Liver (tissue), 9 donors: ENCODE measurements around the gene EIF3L. TPM values are rescaled to one million over a fixed set of nuclear protein-coding genes. Genes with fewer than 3 reads are reported as not detected.

ENCODE experiments used
- DNase-seq: peaks from one replicate; pipeline ENCODE4 v3.0.0-alpha.2; 2017; ENCODE audit warnings: low spot score
- H3K27ac ChIP-seq, 2 donors: one replicate each; pipeline ENCODE4 v1.7.0; 2013; ENCODE audit warnings: inconsistent platforms in 2 of 2, low read length in 2 of 2, control low read depth in 1 of 2, low read depth in 1 of 2, mild to moderate bottlenecking in 1 of 2
- H3K27me3 ChIP-seq, 4 donors: one replicate each; pipeline versions ENCODE4 v1.6.1 to v1.7.0; 2013; ENCODE audit warnings: low read length in 3 of 4, inconsistent platforms in 1 of 4, mild to moderate bottlenecking in 1 of 4, moderate library complexity in 1 of 4; ENCODE audit not compliant: control insufficient read depth in 4 of 4, insufficient read depth in 4 of 4
- H3K36me3 ChIP-seq, 4 donors: one replicate each; pipeline versions ENCODE4 v1.6.1 to v1.7.0; 2013; ENCODE audit warnings: low read length in 3 of 4, mild to moderate bottlenecking in 3 of 4, low read depth in 1 of 4, moderate library complexity in 1 of 4; ENCODE audit not compliant: control insufficient read depth in 4 of 4, insufficient read depth in 3 of 4
- H3K4me1 ChIP-seq, 4 donors: one replicate each; pipeline versions ENCODE4 v1.6.1 to v1.7.0; 2013; ENCODE audit warnings: low read length in 3 of 4, mild to moderate bottlenecking in 3 of 4, moderate library complexity in 1 of 4; ENCODE audit not compliant: control insufficient read depth in 4 of 4, insufficient read depth in 4 of 4
- H3K4me3 ChIP-seq, 3 donors: one replicate each; pipeline versions ENCODE4 v1.6.1 to v1.7.0; 2013; ENCODE audit warnings: low read length in 3 of 3, control low read depth in 1 of 3, low read depth in 1 of 3, mild to moderate bottlenecking in 1 of 3
- H3K9ac ChIP-seq, 2 donors: one replicate each; pipeline ENCODE4 v1.7.0; 2013; ENCODE audit warnings: low read length in 2 of 2, mild to moderate bottlenecking in 2 of 2, moderate library complexity in 2 of 2, control low read depth in 1 of 2, low read depth in 1 of 2
- H3K9me3 ChIP-seq, 4 donors: one replicate each; pipeline versions ENCODE4 v1.6.1 to v1.7.0; 2013; ENCODE audit warnings: low read length in 3 of 4; ENCODE audit not compliant: control insufficient read depth in 4 of 4
- EGR1 ChIP-seq, 2 donors: IDR thresholded peaks; 2 replicates each; pipeline ENCODE4 v1.6.1; 2016 to 2018; ENCODE audit warnings: antibody characterized with exemption in 2 of 2, low read depth in 2 of 2
- FOXA1 ChIP-seq: IDR thresholded peaks from 2 replicates; pipeline ENCODE4 v1.6.1; 2016; ENCODE audit warnings: antibody characterized with exemption
- FOXA2 ChIP-seq: IDR thresholded peaks from 2 replicates; pipeline ENCODE4 v1.6.1; 2016; ENCODE audit warnings: antibody characterized with exemption
- GABPA ChIP-seq, 2 donors: IDR thresholded peaks in 1 of 2; conservative IDR thresholded peaks in 1 of 2; 2 replicates each; pipeline ENCODE4 v1.6.1; 2016; ENCODE audit warnings: antibody characterized with exemption in 2 of 2, mild to moderate bottlenecking in 1 of 2, moderate library complexity in 1 of 2
- HNF4A ChIP-seq, 2 donors: conservative IDR thresholded peaks; 2 replicates each; pipeline ENCODE4 v1.6.1; 2016; ENCODE audit warnings: antibody characterized with exemption in 2 of 2, mild to moderate bottlenecking in 2 of 2
- HNF4G ChIP-seq: IDR thresholded peaks from 2 replicates; pipeline ENCODE4 v1.6.1; 2016; ENCODE audit warnings: antibody characterized with exemption
- JUND ChIP-seq, 2 donors: IDR thresholded peaks; 2 replicates each; pipeline ENCODE4 v1.6.1; 2016; ENCODE audit warnings: antibody characterized with exemption in 2 of 2
- NR2F2 ChIP-seq: IDR thresholded peaks from 2 replicates; pipeline ENCODE4 v1.6.1; 2016; ENCODE audit warnings: antibody characterized with exemption
- RAD21 ChIP-seq, 2 donors: IDR thresholded peaks; 2 replicates each; pipeline ENCODE4 v1.6.1; 2016; ENCODE audit warnings: antibody characterized with exemption in 2 of 2, mild to moderate bottlenecking in 2 of 2
- REST ChIP-seq: IDR thresholded peaks from 2 replicates; pipeline ENCODE4 v1.6.1; 2016; ENCODE audit warnings: antibody characterized with exemption, mild to moderate bottlenecking
- RXRA ChIP-seq, 2 donors: IDR thresholded peaks; 2 replicates each; pipeline ENCODE4 v1.6.1; 2017 to 2018; ENCODE audit warnings: antibody characterized with exemption in 2 of 2, mild to moderate bottlenecking in 1 of 2
- SP1 ChIP-seq: IDR thresholded peaks from 2 replicates; pipeline ENCODE4 v1.6.1; 2018; ENCODE audit warnings: antibody characterized with exemption, mild to moderate bottlenecking
- TAF1 ChIP-seq: conservative IDR thresholded peaks from 2 replicates; pipeline ENCODE4 v1.6.1; 2016; ENCODE audit warnings: antibody characterized with exemption, mild to moderate bottlenecking
- YY1 ChIP-seq: IDR thresholded peaks from 2 replicates; pipeline ENCODE4 v1.6.1; 2016; ENCODE audit warnings: antibody characterized with exemption, mild to moderate bottlenecking
- ZBTB33 ChIP-seq: IDR thresholded peaks from 2 replicates; pipeline ENCODE4 v1.6.1; 2016; ENCODE audit warnings: antibody characterized with exemption
- WGBS: extraction: QIAGEN DNeasy Blood & Tissue Kit; methylation state at CpG from one replicate; pipeline ENCODE4 v1.1.7; 2013; 5-methylcytosine and 5-hydroxymethylcytosine counted together
- polyA plus RNA-seq, 2 donors: library from polyadenylated mRNA; stranded (reverse) in 1 of 2; unstranded in 1 of 2; fragments of 200-250 nt in 1 of 2; fragments of >200 nt in 1 of 2; fragmentation: Nextera tagmentation in 1 of 2; extraction: Ambion mirVana in 1 of 2; gene quantifications; one replicate each; pipeline versions ENCODE4 v1.2.1 to v1.2.3, GENCODE V29; 2013 to 2015
- total RNA-seq, 2 donors: library from RNA; depleted of rRNA; stranded (reverse); fragments of >200 nt; gene quantifications; one replicate each; pipeline ENCODE4 v1.2.3, GENCODE V29; 2014
- TF ChIP-seq, protein P1 (sequence below): IDR thresholded peaks from 2 replicates; pipeline ENCODE4 v1.6.1; 2016; ENCODE audit warnings: antibody characterized with exemption
- TF ChIP-seq, protein P2 (sequence below): fragments of 150-350 bp; IDR thresholded peaks from 2 replicates; pipeline ENCODE4 v1.5.1; 2017; ENCODE audit warnings: improper control_type of control experiment, low read depth, low read length; ENCODE audit not compliant: missing input control
- TF ChIP-seq, protein P3 (sequence below): IDR thresholded peaks from 2 replicates; pipeline ENCODE4 v1.6.1; 2016; ENCODE audit warnings: antibody characterized with exemption
- donor health status: healthy.
- donor health status: healthy.
- donor health status: healthy.
- donor health status: healthy.
- donor health status: healthy.

Gene EIF3L
- total and polyA plus RNA-seq, 4 donors, result 103 to 217 (median 111) TPM

GRCh38 chr22:37887584-37888378 lies 38.6 kb downstream of the EIF3L start:
- H3K4me1 ChIP-seq, result peaks cover 0 to 8% (median 5%) of the 10 kb centered on the region in 4 donors
- TF ChIP-seq ZBTB33 (no peak), YY1 (no peak), REST (no peak), NR2F2 (peak; percentile 54), HNF4G (no peak), JUND (IDR thresholded peaks at IDR 0.05) (no peak), FOXA2 (no peak), HNF4A (conservative IDR thresholded peaks at IDR 0.05) (no peak), RAD21 (IDR thresholded peaks at IDR 0.05) (peak; percentile 64 to 74), RXRA (IDR thresholded peaks at IDR 0.05) (no peak), EGR1 (IDR thresholded peaks at IDR 0.05; ENCODE audit: low read depth in 2 of 2) (no peak), GABPA (IDR thresholded peaks at IDR 0.05 in 1 of 2, conservative IDR thresholded peaks at IDR 0.05 in 1 of 2) (no peak), FOXA1 (no peak), SP1 (peak; percentile 7), TAF1 (no peak)
- TF ChIP-seq, protein P1, sequence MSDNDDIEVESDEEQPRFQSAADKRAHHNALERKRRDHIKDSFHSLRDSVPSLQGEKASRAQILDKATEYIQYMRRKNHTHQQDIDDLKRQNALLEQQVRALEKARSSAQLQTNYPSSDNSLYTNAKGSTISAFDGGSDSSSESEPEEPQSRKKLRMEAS, result no peak
- TF ChIP-seq, protein P2, sequence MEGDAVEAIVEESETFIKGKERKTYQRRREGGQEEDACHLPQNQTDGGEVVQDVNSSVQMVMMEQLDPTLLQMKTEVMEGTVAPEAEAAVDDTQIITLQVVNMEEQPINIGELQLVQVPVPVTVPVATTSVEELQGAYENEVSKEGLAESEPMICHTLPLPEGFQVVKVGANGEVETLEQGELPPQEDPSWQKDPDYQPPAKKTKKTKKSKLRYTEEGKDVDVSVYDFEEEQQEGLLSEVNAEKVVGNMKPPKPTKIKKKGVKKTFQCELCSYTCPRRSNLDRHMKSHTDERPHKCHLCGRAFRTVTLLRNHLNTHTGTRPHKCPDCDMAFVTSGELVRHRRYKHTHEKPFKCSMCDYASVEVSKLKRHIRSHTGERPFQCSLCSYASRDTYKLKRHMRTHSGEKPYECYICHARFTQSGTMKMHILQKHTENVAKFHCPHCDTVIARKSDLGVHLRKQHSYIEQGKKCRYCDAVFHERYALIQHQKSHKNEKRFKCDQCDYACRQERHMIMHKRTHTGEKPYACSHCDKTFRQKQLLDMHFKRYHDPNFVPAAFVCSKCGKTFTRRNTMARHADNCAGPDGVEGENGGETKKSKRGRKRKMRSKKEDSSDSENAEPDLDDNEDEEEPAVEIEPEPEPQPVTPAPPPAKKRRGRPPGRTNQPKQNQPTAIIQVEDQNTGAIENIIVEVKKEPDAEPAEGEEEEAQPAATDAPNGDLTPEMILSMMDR, result peak; percentile 32
- TF ChIP-seq, protein P3, sequence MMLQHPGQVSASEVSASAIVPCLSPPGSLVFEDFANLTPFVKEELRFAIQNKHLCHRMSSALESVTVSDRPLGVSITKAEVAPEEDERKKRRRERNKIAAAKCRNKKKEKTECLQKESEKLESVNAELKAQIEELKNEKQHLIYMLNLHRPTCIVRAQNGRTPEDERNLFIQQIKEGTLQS, result no peak

More at GRCh38 chr22:37887584-37888378, 38.6 kb downstream of the EIF3L start:
- DNase-seq, result no peak
- Histone ChIP-seq H3K27ac (no peak overlapping the region), H3K36me3 (peaks cover 7 to 42% (median 20%) of the 10 kb centered on the region in 4 donors), H3K9ac (no peak overlapping the region), H3K27me3 (no peaks in the 10 kb centered on the region), H3K9me3 (no peaks in the 10 kb centered on the region), H3K4me3 (no peak overlapping the region)
- 67% methylated on average over 6 of the region's 6 CpGs for WGBS
